ENCODE results near the gene IFI27L1.
"Not testable (repeated sequence)": the region's sequence is repeated elsewhere in the genome, so short reads cannot be mapped to it uniquely, and the experiment has no call there.

IFI27L1 gene

DNA sequence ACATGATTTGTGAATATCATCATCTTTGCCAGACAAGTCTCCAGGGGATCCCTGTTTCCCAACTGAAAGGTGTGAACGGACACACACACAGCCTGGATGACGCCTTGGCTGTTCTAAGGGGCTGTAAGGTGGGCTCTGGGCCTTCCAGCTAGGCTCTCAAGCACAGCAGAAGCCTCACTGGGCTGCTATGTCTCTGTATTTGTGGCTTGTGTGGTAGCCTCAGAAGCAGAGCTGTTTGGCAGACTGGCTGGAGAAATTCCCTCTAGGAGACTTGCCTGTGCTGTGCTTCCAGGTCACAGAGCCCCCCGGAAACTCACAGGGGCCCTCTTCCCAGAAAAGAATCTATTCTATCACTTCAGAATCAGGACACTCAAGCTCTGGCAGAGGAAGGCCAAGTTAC lies 33.5 kb upstream of the IFI27L1 start:
- FAIRE-seq (no peak), DNase-seq (ENCODE audit: insufficient read length, low spot score) (no peak)

- DNase-seq (ENCODE audit: insufficient read length, low spot score) (no peak), FAIRE-seq (no peak)
Measured at GRCh38 chr14:94048691-94049624, 32.2 kb upstream of the IFI27L1 start.

DNA sequence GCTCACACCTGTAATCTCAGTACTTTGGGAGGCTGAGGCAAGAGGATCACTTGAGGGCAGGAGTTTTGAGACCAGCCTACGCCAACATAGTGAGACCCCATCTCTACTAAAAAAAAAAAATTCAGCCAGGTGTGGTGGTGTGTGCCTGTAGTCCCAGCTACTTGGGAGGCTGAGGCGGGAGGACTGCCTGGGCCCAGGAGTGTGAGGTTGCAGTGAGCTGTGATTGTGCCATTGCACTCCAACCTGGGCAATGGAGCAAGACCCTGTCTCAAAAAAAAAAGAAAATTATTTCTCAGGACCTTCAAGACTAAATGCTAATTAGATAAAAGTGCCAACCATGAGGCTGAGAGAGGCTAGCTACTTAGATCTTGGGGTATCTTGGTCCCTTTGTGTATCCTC lies 31.5 kb upstream of the IFI27L1 start:
- DNase-seq (ENCODE audit: insufficient read length, low spot score) (no peak), FAIRE-seq (no peak)

- FAIRE-seq = no peak
- no peak for DNase-seq (ENCODE audit: insufficient read length, low spot score)
Measured at GRCh38 chr14:94050231-94050880, 30.8 kb upstream of the IFI27L1 start.

- FAIRE-seq (no peak), DNase-seq (ENCODE audit: insufficient read length, low spot score) (no peak)
Measured at GRCh38 chr14:94051115-94051514, 30.0 kb upstream of the IFI27L1 start.

GRCh38 chr14:94051779-94052178 lies 29.3 kb upstream of the IFI27L1 start:
- no peak for FAIRE-seq
- DNase-seq (ENCODE audit: insufficient read length, low spot score) = no peak

GRCh38 chr14:94052199-94052598 lies 28.9 kb upstream of the IFI27L1 start:
- no peak for FAIRE-seq
- no peak for DNase-seq (ENCODE audit: insufficient read length, low spot score)

DNA sequence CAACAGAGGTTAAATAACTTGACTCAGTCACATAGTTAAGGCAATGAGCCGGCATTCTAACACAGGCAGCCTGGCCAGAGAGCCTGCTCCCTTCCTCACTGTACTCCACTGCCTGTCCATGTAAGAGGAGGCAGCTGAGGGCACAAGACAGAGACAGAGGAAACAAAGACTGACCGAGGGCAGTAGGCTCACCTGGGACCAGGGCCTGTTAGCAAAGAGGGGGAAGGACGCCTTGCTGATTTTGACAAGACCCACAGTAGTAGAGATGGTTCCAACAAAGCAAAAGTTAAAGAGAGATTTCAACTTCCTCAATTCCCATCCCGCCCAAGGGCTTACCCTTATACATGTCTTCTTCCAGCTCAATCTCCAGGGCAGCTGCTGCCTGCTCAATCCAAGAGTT lies 28.4 kb upstream of the IFI27L1 start:
- no peak for FAIRE-seq

DNA sequence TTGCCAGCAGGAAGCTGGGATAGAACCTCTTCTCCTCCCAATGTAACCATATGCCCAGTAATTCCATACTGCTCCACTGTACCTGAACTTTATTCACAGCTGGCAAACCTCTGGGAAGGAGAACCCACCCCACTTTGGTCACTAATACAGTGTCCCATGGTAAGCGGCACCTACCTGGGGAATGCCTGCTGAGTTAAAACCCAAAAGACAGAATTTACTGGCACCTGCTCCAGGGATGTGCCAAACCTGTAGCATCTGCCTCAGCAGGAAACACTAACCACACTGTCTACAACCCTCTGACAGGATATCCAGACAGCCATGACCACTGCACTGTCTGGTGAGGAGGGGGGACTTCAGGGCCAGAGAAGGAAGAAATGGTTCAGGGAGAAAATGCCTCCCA lies 26.7 kb upstream of the IFI27L1 start:
- DNase-seq (ENCODE audit: insufficient read length, low spot score) (no peak), FAIRE-seq (no peak)

More for the DNA sequence above, 28.4 kb upstream of the IFI27L1 start:
- DNase-seq (ENCODE audit: insufficient read length, low spot score) = no peak

DNA sequence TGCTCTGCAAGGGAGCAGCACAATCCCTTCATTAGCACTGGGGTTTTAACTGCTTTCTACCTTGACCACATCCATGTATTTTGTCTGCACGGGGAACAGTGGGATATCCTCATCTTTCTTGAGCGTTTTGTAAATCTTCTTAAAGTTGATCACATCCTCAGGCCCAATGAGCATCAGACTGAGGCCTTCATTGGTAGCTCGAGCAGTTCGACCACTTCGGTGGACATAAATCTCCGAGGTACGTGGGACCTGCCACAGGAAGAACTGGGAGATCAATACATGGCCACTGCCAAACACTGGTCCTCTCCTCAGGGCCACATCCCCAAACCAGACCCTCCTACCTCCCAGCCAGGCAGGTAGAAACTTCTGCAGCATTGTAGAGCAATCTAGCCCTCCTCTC lies 26.2 kb upstream of the IFI27L1 start:
- DNase-seq (ENCODE audit: insufficient read length, low spot score) (no peak), FAIRE-seq (no peak)

GRCh38 chr14:94056579-94057308 lies 24.4 kb upstream of the IFI27L1 start:
- no peak for DNase-seq (ENCODE audit: insufficient read length, low spot score)
- FAIRE-seq = peak; percentile 76

GRCh38 chr14:94058128-94058673 lies 22.9 kb upstream of the IFI27L1 start:
- DNase-seq (ENCODE audit: insufficient read length, low spot score) = no peak
- FAIRE-seq = no peak

- DNase-seq (ENCODE audit: insufficient read length, low spot score) (no peak), FAIRE-seq (no peak)
Measured at GRCh38 chr14:94058674-94059138, 22.4 kb upstream of the IFI27L1 start.

DNA sequence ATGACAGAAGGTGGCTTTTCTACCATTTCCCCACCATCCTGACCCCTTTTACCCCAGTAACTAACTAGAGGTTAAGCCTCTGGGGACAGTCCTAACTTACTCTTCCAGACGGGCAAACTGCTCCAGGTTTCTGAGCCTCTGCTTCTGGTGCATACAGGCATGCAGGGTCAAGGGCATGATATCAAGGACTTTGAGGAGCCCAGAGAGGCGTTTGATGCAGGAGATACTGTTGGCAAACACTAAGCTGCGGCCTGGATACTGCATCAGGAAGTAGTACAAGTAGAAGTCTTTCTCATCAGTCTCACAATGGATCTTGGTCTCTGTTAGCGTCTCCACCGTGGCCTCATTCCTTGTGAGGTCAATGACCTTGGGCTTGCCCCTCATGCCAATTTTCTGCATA lies 21.1 kb upstream of the IFI27L1 start:
- no peak for DNase-seq (ENCODE audit: insufficient read length, low spot score)
- no peak for FAIRE-seq

DNA sequence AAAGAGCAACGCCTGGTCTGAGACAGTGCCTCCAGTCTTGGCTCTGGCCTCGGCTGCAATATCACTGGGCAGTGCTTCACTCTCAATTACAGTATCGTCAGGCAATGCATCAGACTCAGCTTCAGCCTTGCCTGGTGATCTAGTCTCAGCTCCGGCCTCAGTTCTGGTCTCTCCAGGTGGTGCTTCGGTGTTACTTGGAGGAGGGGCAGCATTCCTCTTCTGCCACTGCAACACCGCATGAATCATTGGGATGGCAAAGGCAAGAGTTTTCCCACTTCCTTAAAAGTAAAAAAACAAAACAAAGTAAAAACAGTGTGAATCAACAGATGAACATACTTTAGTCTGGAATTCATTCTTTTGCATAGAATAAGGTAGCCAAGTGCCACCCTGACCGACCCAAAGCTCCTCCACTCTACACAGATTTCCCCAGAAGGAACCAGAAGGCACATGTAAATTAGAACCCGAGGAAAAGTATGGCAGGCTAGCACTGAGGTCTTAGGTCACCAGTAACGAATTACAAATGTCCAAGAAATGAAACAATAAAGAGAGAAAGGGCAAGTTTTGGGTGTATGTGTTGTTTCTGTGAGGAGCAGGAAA lies 18.7 kb upstream of the IFI27L1 start:
- no peak for FAIRE-seq
- DNase-seq (ENCODE audit: insufficient read length, low spot score) = no peak

- no peak for FAIRE-seq
- DNase-seq (ENCODE audit: insufficient read length, low spot score) = no peak
Measured at GRCh38 chr14:94066089-94066676, 14.9 kb upstream of the IFI27L1 start.

GRCh38 chr14:94072076-94072475 lies 9.0 kb upstream of the IFI27L1 start:
- not testable (repeated sequence) for FAIRE-seq; DNase-seq (ENCODE audit: insufficient read length, low spot score)

DNA sequence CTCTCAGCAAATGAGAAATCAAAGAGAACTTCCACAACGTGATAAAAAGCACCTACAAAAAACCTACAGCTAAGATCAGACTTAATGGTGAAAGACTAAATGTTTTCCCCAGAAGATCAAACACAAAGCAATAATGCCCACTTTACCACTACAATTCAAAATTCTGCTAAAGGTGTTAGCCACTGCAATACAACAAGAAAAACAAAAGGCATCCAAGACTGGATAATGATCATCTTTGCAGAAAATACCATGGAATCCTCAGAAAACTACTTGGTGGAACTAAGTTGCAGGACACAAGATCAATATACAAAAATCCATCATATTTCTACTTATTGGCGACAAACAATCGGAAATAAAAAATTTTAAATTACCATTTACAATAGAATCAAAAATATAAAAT lies 6.6 kb upstream of the IFI27L1 start:
- DNase-seq (ENCODE audit: insufficient read length, low spot score) (no peak), FAIRE-seq (no peak)

- no peak for FAIRE-seq
Measured at GRCh38 chr14:94075008-94075407, 6.1 kb upstream of the IFI27L1 start.

GRCh38 chr14:94077111-94077821 lies 3.8 kb upstream of the IFI27L1 start:
- DNase-seq (ENCODE audit: insufficient read length, low spot score) (no peak), FAIRE-seq (no peak)

More at GRCh38 chr14:94075008-94075407, 6.1 kb upstream of the IFI27L1 start:
- no peak for DNase-seq (ENCODE audit: insufficient read length, low spot score)
